CD8-positive, alpha-beta memory T cell (primary cell): ENCODE data around the gene TPRG1. TPM values are rescaled to one million over a fixed set of nuclear protein-coding genes. Genes with fewer than 3 reads are reported as not detected.

ENCODE experiments used
- CTCF ChIA-PET: fragments of 350-600 bp; sonication (Branson Sonifier 250); formaldehyde crosslinking; loops from one replicate; lab custom pipeline; 2021; ENCODE audit warnings: antibody characterized with exemption; lab: Charles Lee
- POLR2A ChIA-PET: fragments of 350-600 bp; sonication (Branson Sonifier 250); formaldehyde crosslinking; loops from one replicate; lab custom pipeline; 2021; ENCODE audit warnings: antibody characterized with exemption; lab: Charles Lee
- DNase-seq, 5 donors: peaks; one replicate each; pipeline versions ENCODE4 v3.0.0 to v3.0.0-alpha.2; 2020 to 2022; ENCODE audit warnings: mixed read lengths in 1 of 5
- H3K27ac ChIP-seq: one replicate; pipeline ENCODE4 v1.7.0; 2013; ENCODE audit warnings: low read depth, mild to moderate bottlenecking, low read length, moderate library complexity
- H3K27me3 ChIP-seq: 2 replicates; pipeline ENCODE4 v1.7.0; 2013; ENCODE audit warnings: low read length, mild to moderate bottlenecking; ENCODE audit not compliant: insufficient read depth, poor library complexity, severe bottlenecking
- H3K36me3 ChIP-seq: 2 replicates; pipeline ENCODE4 v1.7.0; 2013; ENCODE audit warnings: mild to moderate bottlenecking, low read length, moderate library complexity; ENCODE audit not compliant: insufficient read depth
- H3K4me1 ChIP-seq: 2 replicates; pipeline ENCODE4 v1.7.0; 2013; ENCODE audit warnings: mild to moderate bottlenecking, low read length, moderate library complexity; ENCODE audit not compliant: insufficient read depth
- H3K4me3 ChIP-seq: 2 replicates; pipeline ENCODE4 v1.7.0; 2013; ENCODE audit warnings: mild to moderate bottlenecking, low read length
- H3K9me3 ChIP-seq: 2 replicates; pipeline ENCODE4 v1.7.0; 2013; ENCODE audit warnings: mild to moderate bottlenecking, low read length
- H3K27ac Mint-ChIP-seq, 8 donors: one replicate each; pipeline ENCODE4 v1.8.0; 2020 to 2021; ENCODE audit warnings: mixed read lengths in 8 of 8, mild to moderate bottlenecking in 6 of 8, inconsistent platforms in 3 of 8, moderate library complexity in 3 of 8
- H3K27me3 Mint-ChIP-seq, 2 donors: one replicate each; pipeline ENCODE4 v1.8.0; 2020 to 2021; ENCODE audit warnings: mixed read lengths in 2 of 2, mild to moderate bottlenecking in 1 of 2, moderate library complexity in 1 of 2
- H3K36me3 Mint-ChIP-seq, 3 donors: one replicate each; pipeline ENCODE4 v1.8.0; 2020 to 2021; ENCODE audit warnings: mixed read lengths in 3 of 3, inconsistent platforms in 1 of 3, mild to moderate bottlenecking in 1 of 3
- H3K4me1 Mint-ChIP-seq, 3 donors: one replicate each; pipeline ENCODE4 v1.8.0; 2020 to 2021; ENCODE audit warnings: mixed read lengths in 3 of 3, inconsistent platforms in 1 of 3, mild to moderate bottlenecking in 1 of 3
- H3K4me3 Mint-ChIP-seq, 7 donors: one replicate each; pipeline ENCODE4 v1.8.0; 2020 to 2021; ENCODE audit warnings: mixed read lengths in 7 of 7, mild to moderate bottlenecking in 6 of 7, moderate library complexity in 4 of 7, inconsistent platforms in 2 of 7
- H3K9me3 Mint-ChIP-seq, 5 donors: one replicate each; pipeline ENCODE4 v1.8.0; 2020 to 2022; ENCODE audit warnings: mixed read lengths in 5 of 5, mild to moderate bottlenecking in 3 of 5, moderate library complexity in 2 of 5, inconsistent platforms in 1 of 5
- polyA plus RNA-seq: library from polyadenylated mRNA; unstranded; fragments of 300-500 nt; fragmentation: Illumina TruSeq; gene quantifications from one replicate; pipeline ENCODE4 v1.2.3, GENCODE V29; 2021
- total RNA-seq, 2 experiments: library from RNA; stranded (reverse); gene quantifications; one replicate each; pipeline ENCODE4 v1.2.3, GENCODE V29; 2021

The TPRG1 gene
- total and polyA plus RNA-seq, 3 experiments from 2014 or later = 28.6 to 30.5 (median 29.6) TPM

GRCh38 chr3:189146848-189147247 is 24.9 kb upstream of the TPRG1 start:
- Histone ChIP-seq H3K36me3 (no peaks in the 10 kb centered on the region), H3K27ac (no peak overlapping the region), H3K4me3 (no peak overlapping the region), H3K27me3 (no peaks in the 10 kb centered on the region), H3K9me3 (no peaks in the 10 kb centered on the region), H3K4me1 (peaks cover 31% of the 10 kb centered on the region)
- Mint-ChIP-seq H3K4me3 (no peak overlapping the region), H3K27me3 (peaks cover 0 to 3% of the 10 kb centered on the region in 2 donors), H3K9me3 (no peaks in the 10 kb centered on the region), H3K27ac (no peak overlapping the region), H3K36me3 (peaks cover 0 to 64% (median 5%) of the 10 kb centered on the region in 3 donors), H3K4me1 (peaks cover 27 to 44% (median 37%) of the 10 kb centered on the region in 3 donors)
- ChIA-PET CTCF (interaction anchor here (1.5 to 10.3 kb wide), 7 partner anchors 9 to 1408 kb away, joined by 3 to 117 read pairs (median 9); no protein-coding TSS in a partner anchor), POLR2A (no interaction called here)
- no peak for DNase-seq

GRCh38 chr3:189148081-189148507 is 23.7 kb upstream of the TPRG1 start:
- H3K4me3 Mint-ChIP-seq = no peak overlapping the region
- POLR2A ChIA-PET = no interaction called here

GRCh38 chr3:189149203-189149602 is 22.6 kb upstream of the TPRG1 start:
- no peak for DNase-seq
- peaks cover 7 to 21% (median 14%) of the 10 kb centered on the region in 3 donors for H3K4me1 Mint-ChIP-seq
- H3K4me1 ChIP-seq = peaks cover 7% of the 10 kb centered on the region
- no peaks in the 10 kb centered on the region for H3K36me3 ChIP-seq
- H3K9me3 Mint-ChIP-seq = no peaks in the 10 kb centered on the region
- no peaks in the 10 kb centered on the region for H3K9me3 ChIP-seq
- CTCF ChIA-PET = interaction anchor here (0.7 to 1.8 kb wide), 8 partner anchors 14 to 1417 kb away, joined by 3 to 29 read pairs (median 4); partner anchors contain the start of gene BCL6
- H3K36me3 Mint-ChIP-seq = peaks cover 0 to 69% (median 5%) of the 10 kb centered on the region in 3 donors
- no peak overlapping the region for H3K27ac ChIP-seq
- H3K4me3 Mint-ChIP-seq = no peak overlapping the region
- POLR2A ChIA-PET = no interaction called here
- H3K27me3 Mint-ChIP-seq = peaks cover 0 to 5% of the 10 kb centered on the region in 2 donors
- H3K27ac Mint-ChIP-seq = peak overlapping the region in 1 of 8 donors; percentile 33
- H3K4me3 ChIP-seq = no peak overlapping the region
- no peaks in the 10 kb centered on the region for H3K27me3 ChIP-seq

More at GRCh38 chr3:189148081-189148507, 23.7 kb upstream of the TPRG1 start:
- Mint-ChIP-seq H3K9me3 (no peaks in the 10 kb centered on the region), H3K4me1 (peaks cover 16 to 32% (median 25%) of the 10 kb centered on the region in 3 donors), H3K36me3 (peaks cover 0 to 66% (median 5%) of the 10 kb centered on the region in 3 donors), H3K27ac (peak overlapping the region in 2 of 8 donors; percentile 5 to 9), H3K27me3 (peaks cover 0 to 3% of the 10 kb centered on the region in 2 donors)
- CTCF ChIA-PET = interaction anchor here (0.8 to 1.8 kb wide), 10 partner anchors 9 to 1416 kb away, joined by 3 to 29 read pairs (median 3); partner anchors contain the start of gene BCL6
- DNase-seq = peak; percentile 43 to 73 (median 53)
- H3K36me3 ChIP-seq = no peaks in the 10 kb centered on the region
- no peak overlapping the region for H3K4me3 ChIP-seq
- H3K27ac ChIP-seq = no peak overlapping the region
- H3K9me3 ChIP-seq = no peaks in the 10 kb centered on the region
- no peaks in the 10 kb centered on the region for H3K27me3 ChIP-seq
- peaks cover 18% of the 10 kb centered on the region for H3K4me1 ChIP-seq

- H3K27ac Mint-ChIP-seq = no peak overlapping the region
- peaks cover 4 to 34% (median 6%) of the 10 kb centered on the region in 3 donors for H3K36me3 Mint-ChIP-seq
- H3K27me3 ChIP-seq = no peaks in the 10 kb centered on the region
- no peak overlapping the region for H3K27ac ChIP-seq
- H3K4me1 ChIP-seq = no peaks in the 10 kb centered on the region
- no peaks in the 10 kb centered on the region for H3K36me3 ChIP-seq
- no peak overlapping the region for H3K4me3 Mint-ChIP-seq
- no peaks in the 10 kb centered on the region for H3K9me3 Mint-ChIP-seq
- H3K4me1 Mint-ChIP-seq = peaks cover 2 to 21% (median 6%) of the 10 kb centered on the region in 3 donors
- ChIA-PET CTCF (interaction anchor here (2.4 kb wide), 1 partner anchor 1418 kb away, joined by 14 read pairs; no protein-coding TSS in a partner anchor), POLR2A (no interaction called here)
- DNase-seq = no peak
- peaks cover 0 to 5% of the 10 kb centered on the region in 2 donors for H3K27me3 Mint-ChIP-seq
- H3K9me3 ChIP-seq = no peaks in the 10 kb centered on the region
- no peak overlapping the region for H3K4me3 ChIP-seq
Observed at GRCh38 chr3:189157232-189158007, 14.4 kb upstream of the TPRG1 start.

- Histone ChIP-seq H3K27me3 (no peaks in the 10 kb centered on the region), H3K9me3 (no peaks in the 10 kb centered on the region), H3K27ac (no peak overlapping the region), H3K4me1 (no peaks in the 10 kb centered on the region), H3K4me3 (no peak overlapping the region), H3K36me3 (no peaks in the 10 kb centered on the region)
- peaks cover 0 to 5% of the 10 kb centered on the region in 2 donors for H3K27me3 Mint-ChIP-seq
- no peak overlapping the region for H3K4me3 Mint-ChIP-seq
- ChIA-PET POLR2A (interaction anchor here (0.6 kb wide), 1 partner anchor 99 kb away, joined by 3 read pairs; no protein-coding TSS in a partner anchor), CTCF (no interaction called here)
- H3K27ac Mint-ChIP-seq = no peak overlapping the region
- DNase-seq = no peak
- peaks cover 2 to 22% (median 6%) of the 10 kb centered on the region in 3 donors for H3K4me1 Mint-ChIP-seq
- H3K36me3 Mint-ChIP-seq = peaks cover 4 to 32% (median 6%) of the 10 kb centered on the region in 3 donors
- H3K9me3 Mint-ChIP-seq = no peaks in the 10 kb centered on the region
Observed at GRCh38 chr3:189158034-189158433, 13.7 kb upstream of the TPRG1 start.

GRCh38 chr3:189160519-189161309 is 11.1 kb upstream of the TPRG1 start:
- CTCF ChIA-PET = no interaction called here

GRCh38 chr3:189165092-189165612 is 6.6 kb upstream of the TPRG1 start:
- CTCF ChIA-PET = no interaction called here
- no peaks in the 10 kb centered on the region for H3K27me3 Mint-ChIP-seq

More at GRCh38 chr3:189160519-189161309, 11.1 kb upstream of the TPRG1 start:
- Mint-ChIP-seq H3K4me1 (peaks cover 2 to 27% (median 6%) of the 10 kb centered on the region in 3 donors), H3K9me3 (no peaks in the 10 kb centered on the region), H3K27ac (peak overlapping the region in 1 of 8 donors; percentile 28), H3K36me3 (peaks cover 4 to 31% (median 6%) of the 10 kb centered on the region in 3 donors), H3K27me3 (peaks cover 0 to 3% of the 10 kb centered on the region in 2 donors), H3K4me3 (no peak overlapping the region)
- Histone ChIP-seq H3K27ac (no peak overlapping the region), H3K36me3 (no peaks in the 10 kb centered on the region), H3K27me3 (no peaks in the 10 kb centered on the region), H3K4me3 (no peak overlapping the region), H3K9me3 (no peaks in the 10 kb centered on the region), H3K4me1 (no peaks in the 10 kb centered on the region)
- POLR2A ChIA-PET = no interaction called here
- DNase-seq = no peak

More at GRCh38 chr3:189165092-189165612, 6.6 kb upstream of the TPRG1 start:
- no peaks in the 10 kb centered on the region for H3K4me1 ChIP-seq
- no peak for DNase-seq
- peaks cover 3 to 26% (median 10%) of the 10 kb centered on the region in 3 donors for H3K4me1 Mint-ChIP-seq
- no peak overlapping the region for H3K4me3 Mint-ChIP-seq
- H3K4me3 ChIP-seq = no peak overlapping the region
- no peak overlapping the region for H3K27ac Mint-ChIP-seq
- no peaks in the 10 kb centered on the region for H3K36me3 ChIP-seq
- H3K27ac ChIP-seq = no peak overlapping the region
- POLR2A ChIA-PET = no interaction called here
- no peaks in the 10 kb centered on the region for H3K27me3 ChIP-seq
- no peaks in the 10 kb centered on the region for H3K9me3 Mint-ChIP-seq
- H3K9me3 ChIP-seq = no peaks in the 10 kb centered on the region
- H3K36me3 Mint-ChIP-seq = peaks cover 6 to 51% (median 9%) of the 10 kb centered on the region in 3 donors
